ENCODE measurements around the gene LETM1. TPM values are rescaled to one million over a fixed set of nuclear protein-coding genes. Genes with fewer than 3 reads are reported as not detected.

The LETM1 gene
- total and polyA plus RNA-seq, 2 of the 8 experiments (the other 6 are each of a cell fraction or from before 2014, with no cell fraction given): 19.8 to 50.1 TPM

GRCh38 chr4:1895971-1896657, 40.2 kb upstream of the LETM1 start:
- no peak overlapping the region for H3K9ac ChIP-seq (replicated peaks in 1 of 4; ENCODE audit: extremely low read depth in 1 of 4, low read depth in 3 of 4, low read length in 3 of 4)
- no peak overlapping the region for H2AK5ac ChIP-seq (ENCODE audit: low read depth, low read length)
- no peak overlapping the region for H3K56ac ChIP-seq (replicated peaks; ENCODE audit: insufficient read length, low read depth, low read length)
- no peak overlapping the region for H4K8ac ChIP-seq (ENCODE audit: extremely low read depth, insufficient read depth, low read length)
- WGBS, 2 experiments (ENCODE audit: extremely low coverage in 1 of 2, insufficient coverage in 1 of 2, insufficient read length in 1 of 2, insufficient replicate concordance in 2 of 2, low coverage in 1 of 2, low lambda C conversion rate in 2 of 2, missing lambda C conversion rate in 1 of 2): 87% methylated on average over 8 of the region's 8 CpGs; no CpG with 5 or more reads in 1 of the 2 experiments
- no peak overlapping the region for H2BK120ac ChIP-seq (replicated peaks; ENCODE audit: low read depth, low read length)
- no peak overlapping the region for H3K14ac ChIP-seq (ENCODE audit: insufficient read length)
- TF ChIP-seq BACH1 (IDR thresholded peaks at IDR 0.05; ENCODE audit: low read length): no peak
- H3K27me3 ChIP-seq (replicated peaks in 1 of 4; ENCODE audit: control insufficient read depth in 3 of 4, extremely low read depth in 1 of 4, insufficient read depth in 3 of 4, low read length in 3 of 4): no peaks in the 10 kb centered on the region
- peaks cover 9 to 66% of the 10 kb centered on the region in 2 experiments; a peak in 3 of 4 replicates for H3K79me2 ChIP-seq (ENCODE audit: control insufficient read depth in 1 of 2, insufficient read depth in 2 of 2, low read length in 2 of 2)
- H2BK12ac ChIP-seq (ENCODE audit: low read depth, low read length): no peak overlapping the region
- H2BK5ac ChIP-seq (ENCODE audit: low read depth, low read length): no peak overlapping the region
- no peaks in the 10 kb centered on the region for H3K4me1 ChIP-seq (replicated peaks in 1 of 4; ENCODE audit: control insufficient read depth in 3 of 4, insufficient read depth in 4 of 4, low read length in 3 of 4)
- peaks cover 26 to 33% of the 10 kb centered on the region in 2 experiments for H4K20me1 ChIP-seq (replicated peaks in 1 of 2; ENCODE audit: control insufficient read depth in 1 of 2, insufficient read depth in 2 of 2, low read length in 2 of 2)
- no peak overlapping the region for H3K23ac ChIP-seq (ENCODE audit: insufficient read length)
- H3K4ac ChIP-seq (replicated peaks; ENCODE audit: insufficient read length, low read depth, low read length): no peak overlapping the region
- H4K91ac ChIP-seq (replicated peaks; ENCODE audit: insufficient read length, low read length): no peak overlapping the region
- no peak overlapping the region for H2AFZ ChIP-seq (ENCODE audit: low read length)
- H3K79me1 ChIP-seq (ENCODE audit: low read depth, low read length): peaks cover 11% of the 10 kb centered on the region
- H2BK15ac ChIP-seq (ENCODE audit: low read length): no peak overlapping the region
- FAIRE-seq: no peak
- H3K23me2 ChIP-seq (ENCODE audit: low read depth, low read length): no peaks in the 10 kb centered on the region; the same call in 1 of the 2 replicates
- H3K9me3 ChIP-seq (ENCODE audit: insufficient read depth in 2 of 2, low read depth in 1 of 2, low read length in 1 of 2): no peaks in the 10 kb centered on the region
- H3K4me2 ChIP-seq (ENCODE audit: insufficient read depth in 1 of 2, low read depth in 2 of 2, low read length in 2 of 2): no peak overlapping the region
- H2BK20ac ChIP-seq (ENCODE audit: low read length): no peak overlapping the region
- no peak overlapping the region for H3K18ac ChIP-seq (ENCODE audit: extremely low read depth, low read length)
- no peak overlapping the region for H4K5ac ChIP-seq (ENCODE audit: insufficient read length, low read depth, low read length)
- no peak for DNase-seq (ENCODE audit: low read depth in 1 of 2, low spot score in 2 of 2)
- H3K4me3 ChIP-seq (ENCODE audit: extremely low read depth in 1 of 4, insufficient read depth in 2 of 4, low read depth in 3 of 4, low read length in 4 of 4): no peak overlapping the region
- no peak overlapping the region for H3K27ac ChIP-seq (ENCODE audit: low read depth, low read length)
- peaks cover 5 to 8% (median 6%) of the 10 kb centered on the region in 4 experiments; a peak in 7 of 8 replicates for H3K36me3 ChIP-seq (ENCODE audit: control insufficient read depth in 2 of 4, insufficient read depth in 4 of 4, low read length in 3 of 4)
- CTCF ChIA-PET (ENCODE audit: partially characterized antibody): interaction anchor here (0.8 to 6.0 kb wide), 5 partner anchors 10 to 53 kb away, joined by 3 to 65 read pairs (median 4); no protein-coding TSS in a partner anchor
- POLR2A ChIA-PET (ENCODE audit: partially characterized antibody): interaction anchor here (0.8 to 1.2 kb wide), 2 partner anchors 10 to 21 kb away, joined by 3 read pairs; no protein-coding TSS in a partner anchor
